Measurements from ENCODE around the gene OMG.

DNA sequence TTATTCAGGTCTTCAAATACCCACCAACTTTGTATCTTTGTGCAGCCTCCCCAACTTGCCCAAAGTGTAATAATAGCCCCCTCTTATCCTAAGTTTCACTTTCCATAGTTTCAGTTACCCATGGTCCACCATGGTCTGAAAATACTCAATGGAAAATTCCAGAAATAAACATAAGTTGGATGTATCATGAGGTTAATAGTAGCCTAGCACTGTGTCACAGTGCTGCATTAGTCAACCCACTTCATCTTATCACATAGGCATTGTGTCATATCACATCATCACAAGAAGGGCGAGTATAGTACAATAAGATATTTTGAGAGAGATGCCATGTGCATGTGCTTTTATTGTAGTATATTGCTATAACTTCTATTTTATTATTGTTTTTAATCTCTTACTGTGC lies 21.9 kb downstream of the OMG start:
- TF ChIP-seq, protein P1, sequence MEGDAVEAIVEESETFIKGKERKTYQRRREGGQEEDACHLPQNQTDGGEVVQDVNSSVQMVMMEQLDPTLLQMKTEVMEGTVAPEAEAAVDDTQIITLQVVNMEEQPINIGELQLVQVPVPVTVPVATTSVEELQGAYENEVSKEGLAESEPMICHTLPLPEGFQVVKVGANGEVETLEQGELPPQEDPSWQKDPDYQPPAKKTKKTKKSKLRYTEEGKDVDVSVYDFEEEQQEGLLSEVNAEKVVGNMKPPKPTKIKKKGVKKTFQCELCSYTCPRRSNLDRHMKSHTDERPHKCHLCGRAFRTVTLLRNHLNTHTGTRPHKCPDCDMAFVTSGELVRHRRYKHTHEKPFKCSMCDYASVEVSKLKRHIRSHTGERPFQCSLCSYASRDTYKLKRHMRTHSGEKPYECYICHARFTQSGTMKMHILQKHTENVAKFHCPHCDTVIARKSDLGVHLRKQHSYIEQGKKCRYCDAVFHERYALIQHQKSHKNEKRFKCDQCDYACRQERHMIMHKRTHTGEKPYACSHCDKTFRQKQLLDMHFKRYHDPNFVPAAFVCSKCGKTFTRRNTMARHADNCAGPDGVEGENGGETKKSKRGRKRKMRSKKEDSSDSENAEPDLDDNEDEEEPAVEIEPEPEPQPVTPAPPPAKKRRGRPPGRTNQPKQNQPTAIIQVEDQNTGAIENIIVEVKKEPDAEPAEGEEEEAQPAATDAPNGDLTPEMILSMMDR (tag by site-specific recombination; IDR thresholded peaks at IDR 0.05) = no peak
- TF ChIP-seq IKZF3 (tag by site-specific recombination; IDR thresholded peaks at IDR 0.05) (no peak), ZNF121 (tag by site-specific recombination; IDR thresholded peaks at IDR 0.05) (no peak), EGR2 (tag by site-specific recombination; IDR thresholded peaks at IDR 0.05; ENCODE audit: low read depth) (no peak), GLI2 (tag by site-specific recombination; IDR thresholded peaks at IDR 0.05; ENCODE audit: borderline replicate concordance, low read depth) (no peak), ZNF23 (tag by site-specific recombination; IDR thresholded peaks at IDR 0.05; ENCODE audit: borderline replicate concordance) (no peak), ZNF324 (tag by site-specific recombination; IDR thresholded peaks at IDR 0.05) (no peak), ZNF175 (tag by site-specific recombination; IDR thresholded peaks at IDR 0.05) (no peak)
- TF ChIP-seq, protein P2, sequence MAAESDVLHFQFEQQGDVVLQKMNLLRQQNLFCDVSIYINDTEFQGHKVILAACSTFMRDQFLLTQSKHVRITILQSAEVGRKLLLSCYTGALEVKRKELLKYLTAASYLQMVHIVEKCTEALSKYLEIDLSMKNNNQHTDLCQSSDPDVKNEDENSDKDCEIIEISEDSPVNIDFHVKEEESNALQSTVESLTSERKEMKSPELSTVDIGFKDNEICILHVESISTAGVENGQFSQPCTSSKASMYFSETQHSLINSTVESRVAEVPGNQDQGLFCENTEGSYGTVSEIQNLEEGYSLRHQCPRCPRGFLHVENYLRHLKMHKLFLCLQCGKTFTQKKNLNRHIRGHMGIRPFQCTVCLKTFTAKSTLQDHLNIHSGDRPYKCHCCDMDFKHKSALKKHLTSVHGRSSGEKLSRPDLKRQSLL (tag by site-specific recombination; IDR thresholded peaks at IDR 0.05) = no peak
- TF ChIP-seq, protein P3, sequence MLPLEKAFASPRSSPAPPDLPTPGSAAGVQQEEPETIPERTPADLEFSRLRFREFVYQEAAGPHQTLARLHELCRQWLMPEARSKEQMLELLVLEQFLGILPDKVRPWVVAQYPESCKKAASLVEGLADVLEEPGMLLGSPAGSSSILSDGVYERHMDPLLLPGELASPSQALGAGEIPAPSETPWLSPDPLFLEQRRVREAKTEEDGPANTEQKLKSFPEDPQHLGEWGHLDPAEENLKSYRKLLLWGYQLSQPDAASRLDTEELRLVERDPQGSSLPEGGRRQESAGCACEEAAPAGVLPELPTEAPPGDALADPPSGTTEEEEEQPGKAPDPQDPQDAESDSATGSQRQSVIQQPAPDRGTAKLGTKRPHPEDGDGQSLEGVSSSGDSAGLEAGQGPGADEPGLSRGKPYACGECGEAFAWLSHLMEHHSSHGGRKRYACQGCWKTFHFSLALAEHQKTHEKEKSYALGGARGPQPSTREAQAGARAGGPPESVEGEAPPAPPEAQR (tag by site-specific recombination; IDR thresholded peaks at IDR 0.05) = no peak
- TF ChIP-seq, protein P4, sequence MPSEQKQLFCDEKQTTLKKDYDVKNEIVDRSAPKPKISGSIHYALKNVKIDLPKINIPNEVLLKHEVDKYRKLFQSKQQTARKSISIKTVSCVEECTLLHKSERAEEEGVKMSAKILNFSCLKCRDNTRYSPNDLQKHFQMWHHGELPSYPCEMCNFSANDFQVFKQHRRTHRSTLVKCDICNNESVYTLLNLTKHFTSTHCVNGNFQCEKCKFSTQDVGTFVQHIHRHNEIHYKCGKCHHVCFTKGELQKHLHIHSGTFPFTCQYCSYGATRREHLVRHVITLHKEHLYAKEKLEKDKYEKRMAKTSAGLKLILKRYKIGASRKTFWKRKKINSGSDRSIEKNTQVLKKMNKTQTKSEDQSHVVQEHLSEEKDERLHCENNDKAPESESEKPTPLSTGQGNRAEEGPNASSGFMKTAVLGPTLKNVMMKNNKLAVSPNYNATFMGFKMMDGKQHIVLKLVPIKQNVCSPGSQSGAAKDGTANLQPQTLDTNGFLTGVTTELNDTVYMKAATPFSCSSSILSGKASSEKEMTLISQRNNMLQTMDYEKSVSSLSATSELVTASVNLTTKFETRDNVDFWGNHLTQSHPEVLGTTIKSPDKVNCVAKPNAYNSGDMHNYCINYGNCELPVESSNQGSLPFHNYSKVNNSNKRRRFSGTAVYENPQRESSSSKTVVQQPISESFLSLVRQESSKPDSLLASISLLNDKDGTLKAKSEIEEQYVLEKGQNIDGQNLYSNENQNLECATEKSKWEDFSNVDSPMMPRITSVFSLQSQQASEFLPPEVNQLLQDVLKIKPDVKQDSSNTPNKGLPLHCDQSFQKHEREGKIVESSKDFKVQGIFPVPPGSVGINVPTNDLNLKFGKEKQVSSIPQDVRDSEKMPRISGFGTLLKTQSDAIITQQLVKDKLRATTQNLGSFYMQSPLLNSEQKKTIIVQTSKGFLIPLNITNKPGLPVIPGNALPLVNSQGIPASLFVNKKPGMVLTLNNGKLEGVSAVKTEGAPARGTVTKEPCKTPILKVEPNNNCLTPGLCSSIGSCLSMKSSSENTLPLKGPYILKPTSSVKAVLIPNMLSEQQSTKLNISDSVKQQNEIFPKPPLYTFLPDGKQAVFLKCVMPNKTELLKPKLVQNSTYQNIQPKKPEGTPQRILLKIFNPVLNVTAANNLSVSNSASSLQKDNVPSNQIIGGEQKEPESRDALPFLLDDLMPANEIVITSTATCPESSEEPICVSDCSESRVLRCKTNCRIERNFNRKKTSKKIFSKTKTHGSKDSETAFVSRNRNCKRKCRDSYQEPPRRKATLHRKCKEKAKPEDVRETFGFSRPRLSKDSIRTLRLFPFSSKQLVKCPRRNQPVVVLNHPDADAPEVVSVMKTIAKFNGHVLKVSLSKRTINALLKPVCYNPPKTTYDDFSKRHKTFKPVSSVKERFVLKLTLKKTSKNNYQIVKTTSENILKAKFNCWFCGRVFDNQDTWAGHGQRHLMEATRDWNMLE (tag by site-specific recombination; conservative IDR thresholded peaks at IDR 0.05; ENCODE audit: low read depth) = no peak
- TF ChIP-seq, protein P5, sequence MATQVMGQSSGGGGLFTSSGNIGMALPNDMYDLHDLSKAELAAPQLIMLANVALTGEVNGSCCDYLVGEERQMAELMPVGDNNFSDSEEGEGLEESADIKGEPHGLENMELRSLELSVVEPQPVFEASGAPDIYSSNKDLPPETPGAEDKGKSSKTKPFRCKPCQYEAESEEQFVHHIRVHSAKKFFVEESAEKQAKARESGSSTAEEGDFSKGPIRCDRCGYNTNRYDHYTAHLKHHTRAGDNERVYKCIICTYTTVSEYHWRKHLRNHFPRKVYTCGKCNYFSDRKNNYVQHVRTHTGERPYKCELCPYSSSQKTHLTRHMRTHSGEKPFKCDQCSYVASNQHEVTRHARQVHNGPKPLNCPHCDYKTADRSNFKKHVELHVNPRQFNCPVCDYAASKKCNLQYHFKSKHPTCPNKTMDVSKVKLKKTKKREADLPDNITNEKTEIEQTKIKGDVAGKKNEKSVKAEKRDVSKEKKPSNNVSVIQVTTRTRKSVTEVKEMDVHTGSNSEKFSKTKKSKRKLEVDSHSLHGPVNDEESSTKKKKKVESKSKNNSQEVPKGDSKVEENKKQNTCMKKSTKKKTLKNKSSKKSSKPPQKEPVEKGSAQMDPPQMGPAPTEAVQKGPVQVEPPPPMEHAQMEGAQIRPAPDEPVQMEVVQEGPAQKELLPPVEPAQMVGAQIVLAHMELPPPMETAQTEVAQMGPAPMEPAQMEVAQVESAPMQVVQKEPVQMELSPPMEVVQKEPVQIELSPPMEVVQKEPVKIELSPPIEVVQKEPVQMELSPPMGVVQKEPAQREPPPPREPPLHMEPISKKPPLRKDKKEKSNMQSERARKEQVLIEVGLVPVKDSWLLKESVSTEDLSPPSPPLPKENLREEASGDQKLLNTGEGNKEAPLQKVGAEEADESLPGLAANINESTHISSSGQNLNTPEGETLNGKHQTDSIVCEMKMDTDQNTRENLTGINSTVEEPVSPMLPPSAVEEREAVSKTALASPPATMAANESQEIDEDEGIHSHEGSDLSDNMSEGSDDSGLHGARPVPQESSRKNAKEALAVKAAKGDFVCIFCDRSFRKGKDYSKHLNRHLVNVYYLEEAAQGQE (tag by site-specific recombination; IDR thresholded peaks at IDR 0.05) = no peak
- TF ChIP-seq, protein P6, sequence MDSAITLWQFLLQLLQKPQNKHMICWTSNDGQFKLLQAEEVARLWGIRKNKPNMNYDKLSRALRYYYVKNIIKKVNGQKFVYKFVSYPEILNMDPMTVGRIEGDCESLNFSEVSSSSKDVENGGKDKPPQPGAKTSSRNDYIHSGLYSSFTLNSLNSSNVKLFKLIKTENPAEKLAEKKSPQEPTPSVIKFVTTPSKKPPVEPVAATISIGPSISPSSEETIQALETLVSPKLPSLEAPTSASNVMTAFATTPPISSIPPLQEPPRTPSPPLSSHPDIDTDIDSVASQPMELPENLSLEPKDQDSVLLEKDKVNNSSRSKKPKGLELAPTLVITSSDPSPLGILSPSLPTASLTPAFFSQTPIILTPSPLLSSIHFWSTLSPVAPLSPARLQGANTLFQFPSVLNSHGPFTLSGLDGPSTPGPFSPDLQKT (IDR thresholded peaks at IDR 0.05; ENCODE audit: borderline replicate concordance, low read depth, low read length) = no peak

All from HEK293 (cell line).